ENCODE measurements around the gene NACC2.

The NACC2 gene

DNA sequence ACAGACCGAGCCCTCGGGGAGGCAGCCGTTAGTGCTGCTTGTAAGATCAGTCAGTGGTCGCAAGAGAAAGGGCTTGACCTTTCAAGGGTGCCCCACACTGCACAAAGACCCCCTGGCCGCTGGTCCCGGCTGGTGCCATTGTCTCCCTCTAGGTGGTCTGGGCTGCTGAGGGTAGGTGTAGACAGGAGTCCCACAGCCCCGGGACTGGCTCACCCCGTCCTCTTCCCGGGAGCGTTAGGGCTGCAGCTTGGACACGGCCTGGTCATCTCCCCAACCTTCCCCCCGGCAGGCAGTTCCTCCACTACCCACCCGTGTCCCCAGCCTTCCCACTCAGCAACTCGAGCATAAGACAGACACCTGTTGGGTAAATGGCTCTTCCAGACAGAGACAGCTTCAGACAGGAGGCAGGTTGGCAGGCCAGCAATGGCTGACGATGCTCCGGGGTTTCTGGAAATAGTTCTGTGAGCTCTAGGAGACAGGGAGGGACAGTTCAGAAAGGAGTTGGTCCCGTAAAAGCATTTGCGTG is 38.9 kb upstream of the NACC2 start:
- H3K36me3 Mint-ChIP-seq, result no peaks in the 10 kb centered on the region
- no peak for DNase-seq

DNA sequence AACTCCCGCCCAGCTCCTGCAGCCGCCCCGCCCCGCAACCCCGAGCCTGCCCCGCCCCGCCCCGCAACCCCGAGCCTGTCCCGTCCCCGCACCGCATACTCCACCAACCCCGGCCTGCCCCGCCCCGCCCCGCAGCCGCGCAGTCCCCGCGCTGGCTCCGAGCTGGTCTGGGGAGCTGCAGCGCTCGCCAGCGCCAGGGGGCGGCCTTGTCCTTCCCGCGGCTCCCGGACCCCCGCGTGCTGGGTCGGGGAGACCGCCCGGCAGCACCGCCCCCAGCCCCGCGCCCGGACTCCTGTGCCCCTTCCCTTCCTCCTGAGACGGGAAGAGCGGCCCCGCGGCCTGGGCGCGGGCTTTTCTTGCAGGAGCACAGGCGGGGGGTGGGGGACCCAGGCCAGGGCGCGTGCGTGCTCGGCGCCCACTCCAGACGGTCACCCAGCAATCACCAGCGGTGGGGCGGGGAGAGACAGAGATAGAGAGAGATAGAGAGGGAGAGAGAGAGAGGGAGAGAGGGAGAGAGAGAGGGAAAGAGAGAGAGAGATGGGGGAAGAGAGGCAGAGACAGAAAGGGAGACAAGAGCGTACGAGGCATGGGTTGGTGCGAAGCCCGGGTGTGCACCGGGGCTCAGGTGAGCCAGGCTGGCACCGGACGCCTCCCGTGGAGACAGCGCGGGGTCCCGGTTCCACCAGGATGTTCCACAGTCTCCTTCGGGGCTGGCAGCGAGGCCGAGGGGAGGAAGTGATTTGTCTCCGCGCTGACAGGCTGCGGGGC is 38.3 kb upstream of the NACC2 start:
- CTCF ChIA-PET, result no interaction called here
- no peaks in the 10 kb centered on the region for H3K9me3 Mint-ChIP-seq
- H3K27me3 Mint-ChIP-seq, result peaks cover 87% of the 10 kb centered on the region
- no peaks in the 10 kb centered on the region for H3K36me3 Mint-ChIP-seq
- H3K4me3 Mint-ChIP-seq, result peak overlapping the region; percentile 21
- peaks cover 5% of the 10 kb centered on the region for H3K4me1 Mint-ChIP-seq
- peak; percentile 48 for DNase-seq
- no peak overlapping the region for H3K27ac Mint-ChIP-seq

More for the DNA sequence above, 38.9 kb upstream of the NACC2 start:
- H3K27me3 Mint-ChIP-seq, result peaks cover 86% of the 10 kb centered on the region
- no peaks in the 10 kb centered on the region for H3K9me3 Mint-ChIP-seq
- CTCF ChIA-PET, result no interaction called here
- H3K4me3 Mint-ChIP-seq, result no peak overlapping the region
- H3K27ac Mint-ChIP-seq, result no peak overlapping the region
- peaks cover 5% of the 10 kb centered on the region for H3K4me1 Mint-ChIP-seq

DNA sequence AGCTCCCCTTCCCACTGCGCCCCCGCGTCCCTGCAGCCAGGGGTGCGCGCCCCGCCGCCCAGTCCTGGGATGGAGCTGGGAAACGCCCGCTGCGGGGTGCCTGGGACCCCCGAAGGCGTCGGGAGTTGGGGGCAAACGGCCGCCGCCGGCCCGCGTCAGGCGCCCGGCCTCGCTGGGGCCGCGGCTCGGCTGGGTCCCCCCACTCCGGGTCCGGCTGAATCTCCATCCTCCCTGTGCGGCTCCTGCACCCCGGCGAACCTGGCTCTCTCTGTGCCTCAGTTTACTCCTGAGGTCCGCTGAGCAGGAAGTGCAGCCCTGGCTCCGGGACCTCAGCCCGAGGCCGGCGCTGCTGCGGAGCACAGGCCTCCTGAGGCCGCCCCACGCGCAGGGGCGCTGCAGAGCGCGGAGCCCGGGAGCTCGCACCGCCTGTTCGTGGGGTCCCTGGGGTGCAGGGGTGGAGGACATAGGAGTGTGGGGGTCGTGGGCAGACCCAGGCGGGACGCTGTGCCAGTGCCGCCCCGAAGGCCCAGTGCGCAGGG is 37.5 kb upstream of the NACC2 start:
- DNase-seq, result no peak
- CTCF ChIA-PET, result no interaction called here
- H3K27me3 Mint-ChIP-seq, result peaks cover 85% of the 10 kb centered on the region
- H3K36me3 Mint-ChIP-seq, result no peaks in the 10 kb centered on the region
- no peak overlapping the region for H3K27ac Mint-ChIP-seq
- H3K9me3 Mint-ChIP-seq, result no peaks in the 10 kb centered on the region
- H3K4me3 Mint-ChIP-seq, result no peak overlapping the region
- H3K4me1 Mint-ChIP-seq, result peaks cover 5% of the 10 kb centered on the region

DNA sequence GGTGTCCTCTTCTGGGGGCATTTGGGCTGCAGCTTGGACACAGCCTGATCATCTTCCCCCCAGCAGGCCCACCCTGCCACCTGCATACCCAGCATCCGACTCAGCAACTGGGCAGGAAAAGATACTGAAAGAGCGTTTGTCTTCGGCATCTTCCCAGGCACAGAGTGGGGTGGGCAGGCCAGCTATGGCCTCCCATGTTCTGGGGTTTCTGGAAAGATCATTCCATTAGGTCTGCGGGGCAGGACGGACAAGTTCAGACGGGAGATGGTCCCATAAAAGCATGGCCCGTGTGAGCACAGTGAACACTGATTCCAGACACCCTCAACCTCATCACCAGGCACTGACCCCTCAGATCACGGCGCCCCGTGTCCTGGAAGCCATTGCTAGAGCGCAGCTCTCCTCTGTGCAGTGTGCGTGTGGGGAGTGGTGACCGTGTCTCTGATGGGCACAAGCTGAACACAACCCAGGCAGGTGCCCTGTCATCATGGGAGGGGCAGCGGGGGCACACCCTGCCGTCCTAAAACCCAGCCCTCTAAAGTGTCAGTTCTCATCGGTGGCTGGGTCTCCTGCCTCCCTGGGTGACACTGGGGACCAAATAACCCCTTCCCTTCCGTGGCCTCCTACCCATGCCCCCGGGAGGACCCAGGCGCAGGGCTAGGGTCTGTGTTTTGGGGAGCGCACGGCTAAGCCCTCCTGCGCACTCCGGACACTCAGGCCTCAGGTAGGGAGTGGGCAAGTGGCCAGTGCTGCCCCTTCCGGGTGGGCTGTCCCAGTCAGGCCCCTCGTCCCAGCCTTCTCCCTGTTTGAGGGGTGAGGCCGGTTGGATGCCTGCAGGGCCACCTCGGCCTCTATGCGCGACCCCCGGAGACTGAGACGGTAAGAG is 36.8 kb upstream of the NACC2 start:
- Mint-ChIP-seq H3K4me1 (peaks cover 5% of the 10 kb centered on the region), H3K9me3 (no peaks in the 10 kb centered on the region), H3K4me3 (no peak overlapping the region), H3K36me3 (no peaks in the 10 kb centered on the region), H3K27me3 (peaks cover 78% of the 10 kb centered on the region), H3K27ac (no peak overlapping the region)
- DNase-seq, result no peak
- CTCF ChIA-PET, result no interaction called here

DNA sequence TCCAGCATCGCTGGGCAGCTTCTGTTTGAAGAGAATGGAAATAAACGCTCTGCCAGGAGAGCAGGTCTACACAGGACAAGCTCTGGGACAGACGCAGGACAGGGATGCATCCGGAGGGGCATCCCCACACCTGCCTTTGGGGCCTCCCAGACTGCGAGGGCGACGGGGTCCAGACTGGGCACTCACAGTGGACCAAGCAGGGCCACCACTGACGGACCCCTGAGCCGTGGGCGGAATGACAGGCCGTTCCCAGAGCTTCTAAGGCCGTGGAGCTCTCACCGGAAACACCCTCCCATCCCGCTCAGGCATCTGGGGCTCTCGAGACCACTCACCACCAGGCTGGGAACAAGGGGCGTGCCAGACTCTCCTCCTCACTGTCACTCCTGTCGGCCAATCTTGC is 34.1 kb upstream of the NACC2 start:
- CTCF ChIA-PET, result interaction anchor here (0.7 to 1.3 kb wide), 2 partner anchors 10 to 54 kb away, joined by 4 to 5 read pairs; no protein-coding TSS in a partner anchor
- H3K36me3 Mint-ChIP-seq, result no peaks in the 10 kb centered on the region

DNA sequence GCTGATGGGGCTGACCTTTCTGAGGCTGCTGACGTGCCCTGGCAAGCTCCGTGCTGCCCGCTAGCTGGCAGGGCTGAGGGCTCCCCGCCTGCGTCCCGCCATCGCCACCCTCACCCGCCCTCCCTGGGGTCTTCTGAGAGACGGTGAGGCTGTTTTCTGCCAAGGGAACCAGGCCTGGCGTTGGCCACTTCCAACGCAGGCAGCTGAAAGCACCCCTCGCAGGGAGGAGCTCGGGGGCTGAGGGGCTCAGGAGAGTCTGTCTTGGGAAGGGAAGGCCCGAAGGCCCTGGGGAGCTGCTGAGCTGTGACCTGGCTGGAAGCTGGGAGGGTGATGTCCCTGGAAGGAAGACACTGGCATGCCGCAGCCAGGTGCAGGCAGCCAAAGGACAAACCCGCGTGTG is 33.3 kb upstream of the NACC2 start:
- DNase-seq, result no peak
- Mint-ChIP-seq H3K27me3 (peaks cover 59% of the 10 kb centered on the region), H3K4me3 (no peak overlapping the region), H3K36me3 (no peaks in the 10 kb centered on the region), H3K4me1 (peaks cover under 1% of the 10 kb centered on the region), H3K9me3 (peaks cover 4% of the 10 kb centered on the region), H3K27ac (no peak overlapping the region)
- CTCF ChIA-PET, result interaction anchor here (1.3 kb wide), 1 partner anchor 11 kb away, joined by 5 read pairs; no protein-coding TSS in a partner anchor

More for the DNA sequence above, 34.1 kb upstream of the NACC2 start:
- Mint-ChIP-seq H3K27ac (no peak overlapping the region), H3K4me3 (no peak overlapping the region), H3K27me3 (peaks cover 64% of the 10 kb centered on the region), H3K9me3 (peaks cover 4% of the 10 kb centered on the region), H3K4me1 (peaks cover 5% of the 10 kb centered on the region)
- no peak for DNase-seq

DNA sequence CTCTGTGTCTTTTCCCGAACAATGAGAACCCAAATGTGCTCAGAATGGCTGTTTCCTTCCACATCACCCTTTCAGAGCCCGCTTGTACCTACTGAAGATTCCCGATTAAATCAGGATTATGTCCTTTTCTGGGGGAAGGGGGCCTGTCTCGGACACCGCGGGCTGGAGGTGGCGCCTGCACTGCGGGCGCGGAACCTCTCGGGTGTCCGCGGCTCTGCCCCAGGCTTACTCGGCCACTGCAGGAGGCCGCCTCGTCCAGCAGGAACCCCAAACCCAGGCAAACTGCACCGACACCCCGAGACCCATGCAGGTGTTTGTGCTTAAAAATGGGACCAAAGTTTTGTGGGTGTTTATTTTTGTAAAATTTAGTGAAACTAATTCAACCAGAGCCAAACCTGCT is 32.2 kb upstream of the NACC2 start:
- H3K27ac Mint-ChIP-seq, result no peak overlapping the region
- DNase-seq, result no peak
- CTCF ChIA-PET, result interaction anchor here (1.3 kb wide), 1 partner anchor 161 kb away, joined by 4 read pairs; no protein-coding TSS in a partner anchor
- H3K4me1 Mint-ChIP-seq, result no peaks in the 10 kb centered on the region
- H3K27me3 Mint-ChIP-seq, result peaks cover 60% of the 10 kb centered on the region
- peaks cover 4% of the 10 kb centered on the region for H3K9me3 Mint-ChIP-seq
- no peaks in the 10 kb centered on the region for H3K36me3 Mint-ChIP-seq
- H3K4me3 Mint-ChIP-seq, result no peak overlapping the region

DNA sequence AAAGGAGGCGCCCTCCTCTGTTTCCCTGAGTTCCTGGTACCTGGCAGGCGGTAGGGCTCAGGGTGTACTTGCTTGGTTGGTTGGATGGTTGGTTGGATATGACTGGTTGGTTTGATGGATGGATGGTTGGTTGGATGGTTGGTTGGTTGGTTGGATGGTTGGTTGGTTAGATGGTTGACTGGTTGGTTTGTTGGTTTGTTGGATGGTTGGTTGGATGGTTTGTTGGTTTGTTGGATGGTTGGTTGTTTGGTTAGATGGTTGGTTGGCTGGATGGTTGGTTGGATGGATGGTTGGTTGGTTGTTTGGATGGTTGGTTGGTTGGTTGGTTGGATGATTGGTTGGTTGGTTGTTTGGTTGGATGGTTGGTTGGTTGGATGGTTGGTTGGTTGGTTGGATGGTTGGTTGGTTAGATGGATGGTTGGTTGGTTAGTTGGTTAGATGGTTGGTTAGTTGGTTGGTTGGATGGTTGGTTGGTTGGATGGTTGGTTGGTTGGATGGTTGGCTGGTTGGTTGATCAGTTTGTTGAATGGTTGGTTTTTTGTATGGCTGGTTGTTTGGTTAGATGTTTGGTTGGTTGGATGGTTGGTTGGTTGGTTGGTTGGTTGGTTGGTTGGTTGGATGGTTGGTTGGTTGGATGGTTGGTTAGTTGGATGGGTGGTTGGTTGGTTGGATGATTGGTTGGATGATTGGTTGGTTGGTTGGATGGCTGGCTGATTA is 30.0 kb upstream of the NACC2 start:
- CTCF ChIA-PET, result interaction anchor here (0.7 kb wide), 1 partner anchor 221 kb away, joined by 3 read pairs; no protein-coding TSS in a partner anchor
- no peak overlapping the region for H3K4me3 Mint-ChIP-seq
- H3K9me3 Mint-ChIP-seq, result peaks cover 4% of the 10 kb centered on the region
- no peaks in the 10 kb centered on the region for H3K4me1 Mint-ChIP-seq
- H3K36me3 Mint-ChIP-seq, result no peaks in the 10 kb centered on the region
- no peak overlapping the region for H3K27ac Mint-ChIP-seq
- no peak for DNase-seq
- peaks cover 38% of the 10 kb centered on the region for H3K27me3 Mint-ChIP-seq

DNA sequence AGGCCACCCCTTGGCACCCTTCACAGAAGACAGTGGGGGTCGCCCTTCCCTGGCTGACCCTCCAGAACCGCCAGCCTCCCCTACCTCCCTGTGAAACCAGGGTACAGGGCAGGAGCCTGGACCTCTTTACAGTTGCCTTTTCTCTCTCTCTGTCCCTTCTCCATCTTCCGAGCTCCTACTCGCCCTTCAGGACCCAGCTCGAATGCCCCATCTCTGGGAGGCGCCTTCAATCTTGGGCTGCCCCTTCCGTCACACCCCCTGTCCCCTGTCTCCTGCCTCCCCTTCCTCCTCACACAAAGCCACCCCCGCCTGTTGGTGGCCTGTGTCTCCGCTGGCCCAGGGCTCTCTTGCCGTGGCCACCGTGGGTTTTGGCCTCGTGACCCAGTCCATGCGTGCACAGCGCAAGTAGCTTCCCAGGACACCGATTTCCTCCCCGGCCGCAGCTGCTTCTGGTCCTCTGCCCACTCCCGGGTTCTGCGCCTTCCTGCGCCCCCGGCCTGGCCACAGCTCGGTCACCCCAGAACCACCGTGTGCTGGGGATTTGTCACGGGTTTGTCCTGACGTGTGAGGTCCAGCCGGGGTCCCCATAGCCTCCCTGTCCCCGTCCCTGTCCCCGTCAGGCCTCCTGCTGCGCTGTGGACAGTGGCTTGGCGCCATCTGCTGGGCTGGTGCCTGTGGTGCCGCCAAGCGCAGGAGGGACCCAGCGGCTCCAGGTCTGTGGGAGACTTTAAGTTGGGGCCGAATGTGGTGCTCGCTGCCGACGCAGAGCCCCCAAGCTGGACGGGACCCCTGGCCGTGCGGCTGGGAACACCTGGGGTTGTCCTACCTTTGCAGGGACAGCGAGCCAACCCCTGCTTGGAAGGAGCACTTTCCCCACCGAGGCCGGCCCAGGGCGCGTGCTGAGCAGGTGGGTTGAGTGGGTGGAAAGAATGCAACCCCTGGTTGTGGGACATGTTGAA is 27.6 kb upstream of the NACC2 start:
- DNase-seq, result peak; percentile 84
- Mint-ChIP-seq H3K4me3 (no peak overlapping the region), H3K9me3 (peaks cover 4% of the 10 kb centered on the region), H3K4me1 (peaks cover 4% of the 10 kb centered on the region), H3K27ac (no peak overlapping the region), H3K27me3 (peaks cover 23% of the 10 kb centered on the region), H3K36me3 (no peaks in the 10 kb centered on the region)
- CTCF ChIA-PET, result interaction anchor here (0.9 to 5.3 kb wide), 14 partner anchors 10 to 259 kb away, joined by 3 to 53 read pairs (median 4); no protein-coding TSS in a partner anchor

DNA sequence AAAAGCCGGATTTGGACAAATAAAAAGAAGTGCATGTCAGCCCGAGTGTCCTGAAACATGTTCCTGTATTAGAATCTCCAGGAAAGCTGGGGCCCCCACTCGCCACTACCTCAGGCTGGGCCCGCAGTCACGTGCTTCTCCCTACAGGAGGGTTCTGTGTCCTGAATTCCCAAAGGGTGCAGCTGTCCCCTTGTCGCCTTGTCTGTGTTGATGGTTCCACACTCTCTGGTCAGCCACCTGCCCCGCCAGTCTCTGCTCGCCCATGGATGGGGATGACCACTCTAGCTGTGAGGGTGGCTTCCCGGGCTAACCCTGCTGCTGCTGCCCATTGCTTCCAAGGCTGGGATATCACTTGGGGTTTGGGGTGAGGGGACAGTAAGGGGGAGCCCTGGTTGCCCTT is 26.7 kb upstream of the NACC2 start:
- H3K4me3 Mint-ChIP-seq, result no peak overlapping the region
- H3K4me1 Mint-ChIP-seq, result peaks cover 10% of the 10 kb centered on the region
- H3K27ac Mint-ChIP-seq, result no peak overlapping the region
- CTCF ChIA-PET, result interaction anchor here (0.7 to 5.3 kb wide), 11 partner anchors 9 to 255 kb away, joined by 3 to 53 read pairs (median 4); no protein-coding TSS in a partner anchor
- no peaks in the 10 kb centered on the region for H3K36me3 Mint-ChIP-seq
- no peak for DNase-seq
- peaks cover 23% of the 10 kb centered on the region for H3K27me3 Mint-ChIP-seq
- peaks cover 4% of the 10 kb centered on the region for H3K9me3 Mint-ChIP-seq

DNA sequence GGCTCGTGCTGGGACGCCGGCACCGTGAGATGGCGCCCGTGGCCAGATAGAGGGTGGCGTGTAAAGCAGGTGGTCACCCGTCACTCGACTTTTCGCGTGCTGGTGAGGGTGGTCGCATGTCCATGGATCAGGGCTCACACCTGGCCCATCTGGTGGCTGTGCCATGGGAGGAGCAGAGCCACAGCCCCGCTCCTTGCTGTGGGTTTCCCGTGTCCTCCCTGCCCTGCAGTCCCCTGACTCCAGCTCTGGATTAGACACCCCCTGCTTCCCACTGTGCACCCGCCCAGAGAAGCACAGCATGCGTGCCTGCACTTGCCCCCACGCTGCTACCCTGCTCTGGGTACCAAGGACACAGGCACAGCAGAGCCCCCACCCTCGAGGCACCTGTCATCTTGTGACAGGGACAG is 25.4 kb upstream of the NACC2 start:
- Mint-ChIP-seq H3K36me3 (no peaks in the 10 kb centered on the region), H3K27me3 (peaks cover 21% of the 10 kb centered on the region), H3K9me3 (peaks cover 4% of the 10 kb centered on the region), H3K4me3 (no peak overlapping the region), H3K4me1 (peaks cover 15% of the 10 kb centered on the region), H3K27ac (no peak overlapping the region)
- no peak for DNase-seq
- CTCF ChIA-PET, result interaction anchor here (4.7 to 5.3 kb wide), 2 partner anchors 30 to 152 kb away, joined by 48 to 53 read pairs; no protein-coding TSS in a partner anchor

DNA sequence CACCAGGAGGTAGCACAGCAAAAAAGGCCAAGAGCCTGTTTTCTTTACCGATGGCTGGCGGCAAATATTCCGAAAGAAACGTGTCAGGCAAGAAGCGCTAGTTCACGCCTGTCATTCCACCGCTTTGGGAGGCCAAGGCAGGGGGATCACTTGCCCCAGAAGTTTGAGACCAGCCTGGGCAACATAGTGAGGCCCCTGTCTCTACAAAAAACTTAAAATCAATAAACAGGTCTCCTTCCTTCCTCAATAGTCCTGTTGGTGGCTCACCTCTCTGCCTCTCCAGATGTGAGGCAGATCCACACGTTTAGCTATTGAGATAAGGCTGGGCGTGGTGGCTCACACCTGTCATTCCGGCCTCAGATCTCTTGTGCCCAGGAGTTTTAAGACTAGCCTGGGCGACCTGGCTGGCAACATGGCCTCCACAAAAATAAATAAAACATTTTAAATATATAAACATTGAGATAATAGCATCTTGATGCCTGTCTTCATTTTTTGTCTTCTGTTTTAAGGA is 24.8 kb upstream of the NACC2 start:
- Mint-ChIP-seq H3K9me3 (peaks cover 2% of the 10 kb centered on the region), H3K27ac (peak overlapping the region; percentile 75), H3K36me3 (peaks cover 1% of the 10 kb centered on the region), H3K4me3 (peak overlapping the region; percentile 79), H3K4me1 (peaks cover 20% of the 10 kb centered on the region), H3K27me3 (peaks cover 16% of the 10 kb centered on the region)
- CTCF ChIA-PET, result interaction anchor here (1.1 to 5.3 kb wide), 3 partner anchors 30 to 151 kb away, joined by 3 to 53 read pairs (median 48); no protein-coding TSS in a partner anchor
- DNase-seq, result no peak
